CD4-positive, alpha-beta T cell (primary cell): Measurements from ENCODE around the gene NAP1L2. TPM values are rescaled to one million over a fixed set of nuclear protein-coding genes. Genes with fewer than 3 reads are reported as not detected.
"Not testable (repeated sequence)": the region's sequence is repeated elsewhere in the genome, so short reads cannot be mapped to it uniquely, and the experiment has no call there.

Experiments used
- ATAC-seq: fragments of 200-7000 bp; cut with Tn5 transposase; one replicate; pipeline ENCODE4 v1.10.0; 2022; ENCODE audit warnings: mild to moderate bottlenecking; ENCODE audit not compliant: poor library complexity
- CTCF ChIA-PET: fragments of 350-600 bp; sonication (Branson Sonifier 250); formaldehyde crosslinking; loops from one replicate; lab custom pipeline; 2021; ENCODE audit warnings: antibody characterized with exemption, inconsistent platforms; lab: Charles Lee
- POLR2A ChIA-PET: fragments of 350-600 bp; sonication (Branson Sonifier 250); formaldehyde crosslinking; loops from one replicate; lab custom pipeline; 2021; ENCODE audit warnings: antibody characterized with exemption, inconsistent platforms; lab: Charles Lee
- DNase-seq, 14 experiments: peaks; one replicate each; pipeline ENCODE4 v3.0.0-alpha.2; 2013 to 2020; ENCODE audit warnings: mixed read lengths in 2 of 14
- H3K27ac ChIP-seq, 2 donors: one replicate each; pipeline versions ENCODE4 v1.5.1 to v1.7.0; 2013; ENCODE audit warnings: low read length in 2 of 2, low read depth in 1 of 2, mild to moderate bottlenecking in 1 of 2
- H3K27me3 ChIP-seq, 2 experiments: 1 replicate in 1 of 2; 2 replicates in 1 of 2; pipeline versions ENCODE4 v1.6.1 to v1.7.0; 2013; ENCODE audit warnings: low read length in 2 of 2, control low read depth in 1 of 2, mild to moderate bottlenecking in 1 of 2, moderate library complexity in 1 of 2; ENCODE audit not compliant: insufficient read depth in 2 of 2, control insufficient read depth in 1 of 2
- H3K36me3 ChIP-seq: one replicate; pipeline ENCODE4 v1.6.1; 2013; ENCODE audit warnings: low read length, control low read depth; ENCODE audit not compliant: insufficient read depth
- H3K4me1 ChIP-seq: one replicate; pipeline ENCODE4 v1.6.1; 2013; ENCODE audit warnings: low read length, control low read depth; ENCODE audit not compliant: insufficient read depth
- H3K4me3 ChIP-seq: one replicate; pipeline ENCODE4 v1.5.1; 2013; ENCODE audit warnings: mild to moderate bottlenecking, low read length, moderate library complexity
- H3K9me3 ChIP-seq, 2 experiments: 1 replicate in 1 of 2; 2 replicates in 1 of 2; pipeline versions ENCODE4 v1.6.1 to v1.7.0; 2013; ENCODE audit warnings: low read length in 2 of 2, mild to moderate bottlenecking in 2 of 2, control low read depth in 1 of 2, moderate library complexity in 1 of 2; ENCODE audit not compliant: control insufficient read depth in 1 of 2, insufficient read depth in 1 of 2
- H3K27ac Mint-ChIP-seq: one replicate; pipeline ENCODE4 v1.8.0; 2020; ENCODE audit warnings: mixed read lengths
- H3K27me3 Mint-ChIP-seq: one replicate; pipeline ENCODE4 v1.8.0; 2021; ENCODE audit warnings: mixed read lengths
- H3K36me3 Mint-ChIP-seq: one replicate; pipeline ENCODE4 v1.8.0; 2021; ENCODE audit warnings: low read depth, mixed read lengths
- H3K4me1 Mint-ChIP-seq: one replicate; pipeline ENCODE4 v1.8.0; 2021; ENCODE audit warnings: low read depth, mixed read lengths
- H3K4me3 Mint-ChIP-seq: one replicate; pipeline ENCODE4 v1.8.0; 2020; ENCODE audit warnings: mild to moderate bottlenecking, mixed read lengths
- H3K9me3 Mint-ChIP-seq: one replicate; pipeline ENCODE4 v1.8.0; 2020; ENCODE audit warnings: mixed read lengths
- intact Hi-C, 2 experiments: fragments of 100-400 bp; cut with DNase I in 1 of 2; cut with micrococcal nuclease in 1 of 2; formaldehyde crosslinking; loops; one replicate each; pipeline versions ENCODE4 v1.15.1 to v1.9.0; 2023 to 2025; cut with DNase I, micrococcal nuclease
- total RNA-seq, 174 experiments: library from RNA in 2 of 174; stranded (reverse) in 2 of 174; gene quantifications; one replicate each; pipeline ENCODE4 v1.2.3 and lab custom pipeline; 2021 to 2026
- TF ChIP-seq, protein P1 (sequence below): fragments of 200-600 bp; IDR thresholded peaks from one replicate; pipeline ENCODE4 v1.8.0; 2022; ENCODE audit warnings: antibody characterized with exemption, mild to moderate bottlenecking

NAP1L2 gene
- total RNA-seq, 2 experiments from 2014 or later, result 4.2 to 4.8 TPM

GRCh38 chrX:73206366-73206765 lies 8.3 kb downstream of the NAP1L2 start:
- no peaks in the 10 kb centered on the region for H3K27me3 Mint-ChIP-seq
- Histone ChIP-seq H3K27ac (no peak overlapping the region), H3K27me3 (no peaks in the 10 kb centered on the region), H3K4me1 (no peaks in the 10 kb centered on the region), H3K4me3 (no peak overlapping the region), H3K36me3 (no peaks in the 10 kb centered on the region), H3K9me3 (peaks cover 0 to 7% of the 10 kb centered on the region in 2 experiments)
- no peak overlapping the region for H3K4me3 Mint-ChIP-seq
- H3K9me3 Mint-ChIP-seq, result no peaks in the 10 kb centered on the region
- H3K36me3 Mint-ChIP-seq, result no peaks in the 10 kb centered on the region
- H3K27ac Mint-ChIP-seq, result no peak overlapping the region
- peaks cover 6% of the 10 kb centered on the region for H3K4me1 Mint-ChIP-seq
- ChIA-PET CTCF (no interaction called here), POLR2A (no interaction called here)
- DNase-seq (no peak), ATAC-seq (no peak)
- TF ChIP-seq, protein P1, sequence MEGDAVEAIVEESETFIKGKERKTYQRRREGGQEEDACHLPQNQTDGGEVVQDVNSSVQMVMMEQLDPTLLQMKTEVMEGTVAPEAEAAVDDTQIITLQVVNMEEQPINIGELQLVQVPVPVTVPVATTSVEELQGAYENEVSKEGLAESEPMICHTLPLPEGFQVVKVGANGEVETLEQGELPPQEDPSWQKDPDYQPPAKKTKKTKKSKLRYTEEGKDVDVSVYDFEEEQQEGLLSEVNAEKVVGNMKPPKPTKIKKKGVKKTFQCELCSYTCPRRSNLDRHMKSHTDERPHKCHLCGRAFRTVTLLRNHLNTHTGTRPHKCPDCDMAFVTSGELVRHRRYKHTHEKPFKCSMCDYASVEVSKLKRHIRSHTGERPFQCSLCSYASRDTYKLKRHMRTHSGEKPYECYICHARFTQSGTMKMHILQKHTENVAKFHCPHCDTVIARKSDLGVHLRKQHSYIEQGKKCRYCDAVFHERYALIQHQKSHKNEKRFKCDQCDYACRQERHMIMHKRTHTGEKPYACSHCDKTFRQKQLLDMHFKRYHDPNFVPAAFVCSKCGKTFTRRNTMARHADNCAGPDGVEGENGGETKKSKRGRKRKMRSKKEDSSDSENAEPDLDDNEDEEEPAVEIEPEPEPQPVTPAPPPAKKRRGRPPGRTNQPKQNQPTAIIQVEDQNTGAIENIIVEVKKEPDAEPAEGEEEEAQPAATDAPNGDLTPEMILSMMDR, result no peak
- intact Hi-C loops, result no loop called here

DNA sequence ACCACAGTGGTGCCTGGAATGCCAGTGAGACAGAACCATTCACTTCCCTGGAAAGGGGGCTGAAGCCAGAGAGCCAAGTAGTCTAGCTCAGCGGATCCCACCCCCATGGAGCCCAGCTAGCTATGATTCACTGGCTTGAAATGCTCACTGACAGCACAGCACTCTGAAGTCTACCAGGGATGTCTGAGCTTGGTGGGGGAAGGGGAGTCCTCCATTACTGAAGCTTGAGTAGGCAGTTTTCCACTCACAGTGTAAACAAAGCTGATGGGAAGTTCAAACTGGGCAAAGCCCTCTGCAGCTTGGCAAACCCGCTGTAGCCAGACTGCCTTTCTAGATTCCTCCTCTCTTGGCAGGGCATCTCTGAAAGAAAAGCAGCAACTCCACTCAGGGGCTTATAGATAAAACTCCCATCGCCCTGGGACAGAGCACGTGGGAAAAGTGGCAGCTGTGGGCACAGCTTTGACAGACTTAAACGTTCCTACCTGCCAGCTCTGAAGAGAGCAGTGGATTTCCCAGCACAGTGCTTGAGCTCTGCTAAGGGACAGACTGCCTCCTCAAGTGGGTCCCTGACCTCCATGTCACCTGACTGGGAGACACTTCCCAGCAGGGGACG lies 32.0 kb downstream of the NAP1L2 start:
- Histone ChIP-seq H3K4me1 (no peaks in the 10 kb centered on the region), H3K36me3 (no peaks in the 10 kb centered on the region), H3K9me3 (no peaks in the 10 kb centered on the region), H3K4me3 (no peak overlapping the region), H3K27me3 (no peaks in the 10 kb centered on the region), H3K27ac (no peak overlapping the region)
- Mint-ChIP-seq H3K27ac (no peak overlapping the region), H3K36me3 (no peaks in the 10 kb centered on the region), H3K4me3 (no peak overlapping the region), H3K4me1 (no peaks in the 10 kb centered on the region), H3K9me3 (peaks cover 4% of the 10 kb centered on the region), H3K27me3 (peaks cover 7% of the 10 kb centered on the region)
- CTCF ChIA-PET, result no interaction called here
- no peak for ATAC-seq
- intact Hi-C loops, result no loop called here
- TF ChIP-seq, protein P1, result no peak
- POLR2A ChIA-PET, result no interaction called here
- no peak for DNase-seq

DNA sequence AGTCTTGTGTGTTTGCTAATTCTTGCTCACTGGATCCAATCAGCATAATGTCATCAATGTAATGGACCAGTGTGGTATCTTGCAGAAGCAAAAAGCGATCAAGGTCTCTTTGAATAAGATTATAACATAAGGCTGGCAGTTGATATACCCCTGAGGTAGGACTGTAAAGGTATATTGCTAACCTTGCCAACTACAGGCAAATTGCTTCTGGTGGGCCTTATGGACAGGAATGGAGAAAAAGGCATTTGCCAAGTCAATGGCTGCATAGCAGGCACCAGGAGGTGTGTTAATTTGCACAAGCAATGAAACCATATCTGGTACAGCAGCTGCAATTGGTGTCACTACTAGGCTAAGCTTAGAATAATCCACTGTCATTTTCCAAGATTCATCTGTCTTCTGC lies 45.7 kb downstream of the NAP1L2 start:
- H3K4me3 Mint-ChIP-seq, POLR2A ChIA-PET, DNase-seq, H3K27me3 Mint-ChIP-seq, H3K27me3 ChIP-seq, H3K4me3 ChIP-seq, H3K9me3 Mint-ChIP-seq, H3K4me1 ChIP-seq, intact Hi-C loops, H3K27ac ChIP-seq, H3K36me3 ChIP-seq, H3K4me1 Mint-ChIP-seq, ATAC-seq, H3K36me3 Mint-ChIP-seq, H3K9me3 ChIP-seq, CTCF ChIA-PET, H3K27ac Mint-ChIP-seq: not testable (repeated sequence)

Other genes with a start within 250 kb of the NAP1L2 start
- gene PABPC1L2B, start 211.9 kb downstream of the NAP1L2 start, total RNA-seq, result not detected
- gene PABPC1L2A, start 135.3 kb downstream of the NAP1L2 start, total RNA-seq, result not detected
- not detected for gene CDX4, start 232.2 kb upstream of the NAP1L2 start, total RNA-seq